Immature natural killer cell (primary cell): ENCODE data around the gene SPHK1. TPM values are rescaled to one million over a fixed set of nuclear protein-coding genes. Genes with fewer than 3 reads are reported as not detected.

ENCODE experiments used
- DNase-seq, 3 donors: peaks; one replicate each; pipeline ENCODE4 v3.0.0; 2022; ENCODE audit warnings: mixed read lengths in 1 of 3
- H3K27ac Mint-ChIP-seq, 6 donors: one replicate each; pipeline ENCODE4 v1.8.0; 2020; ENCODE audit warnings: mixed read lengths in 6 of 6, mild to moderate bottlenecking in 5 of 6, inconsistent platforms in 4 of 6, moderate library complexity in 3 of 6
- H3K27me3 Mint-ChIP-seq, 3 donors: one replicate each; pipeline ENCODE4 v1.8.0; 2020 to 2021; ENCODE audit warnings: low read depth in 3 of 3, mild to moderate bottlenecking in 3 of 3, mixed read lengths in 3 of 3, moderate library complexity in 3 of 3, inconsistent platforms in 1 of 3
- H3K36me3 Mint-ChIP-seq, 3 donors: one replicate each; pipeline ENCODE4 v1.8.0; 2020; ENCODE audit warnings: mixed read lengths in 3 of 3, inconsistent platforms in 2 of 3, mild to moderate bottlenecking in 2 of 3
- H3K4me1 Mint-ChIP-seq, 2 donors: one replicate each; pipeline ENCODE4 v1.8.0; 2020; ENCODE audit warnings: inconsistent platforms in 2 of 2, mild to moderate bottlenecking in 2 of 2, mixed read lengths in 2 of 2, moderate library complexity in 1 of 2
- H3K4me3 Mint-ChIP-seq, 5 donors: one replicate each; pipeline ENCODE4 v1.8.0; 2020; ENCODE audit warnings: mild to moderate bottlenecking in 5 of 5, mixed read lengths in 5 of 5, inconsistent platforms in 3 of 5, moderate library complexity in 3 of 5
- H3K9me3 Mint-ChIP-seq, 6 donors: one replicate each; pipeline ENCODE4 v1.8.0; 2020; ENCODE audit warnings: mild to moderate bottlenecking in 6 of 6, mixed read lengths in 6 of 6, inconsistent platforms in 4 of 6, moderate library complexity in 3 of 6
- polyA plus RNA-seq, 3 donors: library from polyadenylated mRNA; unstranded; fragments of 300-500 nt; fragmentation: Illumina TruSeq; gene quantifications; one replicate each; pipeline ENCODE4 v1.2.3, GENCODE V29; 2021

Gene SPHK1
- polyA plus RNA-seq, 3 donors from 2014 or later = 3.3 to 7.6 (median 6.5) TPM

- no peaks in the 10 kb centered on the region for H3K9me3 Mint-ChIP-seq
- peaks cover 0 to 5% (median 2%) of the 10 kb centered on the region in 3 donors for H3K27me3 Mint-ChIP-seq
- no peak overlapping the region for H3K27ac Mint-ChIP-seq
- no peak for DNase-seq
- H3K4me3 Mint-ChIP-seq = no peak overlapping the region
- no peaks in the 10 kb centered on the region for H3K36me3 Mint-ChIP-seq
- H3K4me1 Mint-ChIP-seq = peaks cover 14 to 21% of the 10 kb centered on the region in 2 donors
Measured at GRCh38 chr17:76411247-76411646, 26.8 kb downstream of the SPHK1 start.

DNA sequence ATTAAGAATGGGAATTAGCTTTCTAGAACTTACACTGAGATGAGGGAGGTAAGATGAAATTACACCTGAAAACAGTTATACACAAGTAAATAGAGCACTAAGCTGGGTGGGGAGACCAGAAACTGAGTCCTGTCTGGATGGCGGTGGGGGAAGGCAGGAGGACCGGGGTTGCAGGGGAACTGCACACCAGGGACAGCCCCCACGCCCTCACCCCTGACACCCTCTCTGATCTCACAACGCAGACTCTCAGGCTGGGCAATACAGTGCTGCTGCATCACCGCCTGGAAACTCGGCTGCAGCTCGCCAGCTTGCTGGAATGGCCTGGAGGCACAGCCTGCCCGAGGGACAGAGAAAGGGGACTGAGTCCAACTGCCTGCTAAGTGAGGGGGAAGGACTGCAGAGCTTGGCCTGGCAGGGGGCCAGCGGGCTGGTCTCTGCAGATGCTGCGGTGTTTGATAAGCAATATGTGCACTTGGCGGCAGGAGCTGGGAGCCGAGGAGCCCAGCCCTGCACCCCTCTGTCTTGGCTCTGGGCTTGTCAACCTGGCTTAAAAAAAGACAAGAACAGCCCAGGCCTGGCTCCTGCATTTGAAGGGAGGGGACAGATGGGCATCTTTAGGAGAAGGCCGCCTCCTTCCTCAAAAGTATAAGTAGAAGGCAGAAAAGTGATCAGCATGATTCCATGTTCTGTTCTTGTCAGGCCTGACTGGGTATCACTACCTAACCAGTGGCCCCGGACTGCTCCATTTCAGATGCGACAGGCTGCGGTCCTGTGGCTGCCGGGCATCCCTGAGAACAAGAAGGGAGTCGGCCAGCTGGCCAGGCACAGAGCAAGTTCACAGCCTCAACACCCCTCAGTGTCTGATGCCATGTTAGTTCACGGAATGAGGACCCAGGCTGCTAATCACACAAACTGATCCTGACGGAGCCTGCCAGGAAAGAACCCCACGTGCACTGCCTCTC lies 30.2 kb downstream of the SPHK1 start:
- H3K4me1 Mint-ChIP-seq = peaks cover 15 to 20% of the 10 kb centered on the region in 2 donors
- peaks cover 0 to 7% (median 4%) of the 10 kb centered on the region in 3 donors for H3K36me3 Mint-ChIP-seq
- no peaks in the 10 kb centered on the region for H3K27me3 Mint-ChIP-seq
- no peak overlapping the region for H3K4me3 Mint-ChIP-seq
- DNase-seq = no peak
- H3K27ac Mint-ChIP-seq = no peak overlapping the region
- no peaks in the 10 kb centered on the region for H3K9me3 Mint-ChIP-seq

DNA sequence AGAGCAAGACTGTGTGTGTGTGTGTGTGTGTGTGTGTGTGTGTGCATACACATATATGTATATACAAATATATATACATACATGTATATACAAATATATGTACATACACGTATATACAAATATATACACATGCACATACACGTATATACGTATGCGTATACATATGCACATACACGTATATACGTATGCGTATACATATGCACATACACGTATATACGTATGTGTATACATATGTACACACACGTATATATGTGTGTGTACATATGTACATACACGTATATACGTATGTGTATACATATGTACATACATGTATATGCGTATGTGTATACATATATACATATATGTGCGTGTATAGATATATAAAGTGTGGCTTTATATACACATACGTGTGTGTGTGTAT lies 31.4 kb downstream of the SPHK1 start:
- Mint-ChIP-seq H3K27me3 (peaks cover 0 to under 1% (median 0%) of the 10 kb centered on the region in 3 donors), H3K36me3 (peaks cover 0 to 7% (median 4%) of the 10 kb centered on the region in 3 donors), H3K9me3 (no peaks in the 10 kb centered on the region), H3K4me1 (peaks cover 26 to 31% of the 10 kb centered on the region in 2 donors), H3K27ac (no peak overlapping the region), H3K4me3 (no peak overlapping the region)
- DNase-seq = no peak

GRCh38 chr17:76416457-76416856 lies 32.0 kb downstream of the SPHK1 start:
- Mint-ChIP-seq H3K4me1 (peaks cover 27 to 34% of the 10 kb centered on the region in 2 donors), H3K4me3 (no peak overlapping the region), H3K27ac (peak overlapping the region in 1 of 6 donors; percentile 9), H3K27me3 (peaks cover 0 to 3% (median 0%) of the 10 kb centered on the region in 3 donors), H3K9me3 (no peaks in the 10 kb centered on the region), H3K36me3 (peaks cover 0 to 7% (median 4%) of the 10 kb centered on the region in 3 donors)
- no peak for DNase-seq

DNA sequence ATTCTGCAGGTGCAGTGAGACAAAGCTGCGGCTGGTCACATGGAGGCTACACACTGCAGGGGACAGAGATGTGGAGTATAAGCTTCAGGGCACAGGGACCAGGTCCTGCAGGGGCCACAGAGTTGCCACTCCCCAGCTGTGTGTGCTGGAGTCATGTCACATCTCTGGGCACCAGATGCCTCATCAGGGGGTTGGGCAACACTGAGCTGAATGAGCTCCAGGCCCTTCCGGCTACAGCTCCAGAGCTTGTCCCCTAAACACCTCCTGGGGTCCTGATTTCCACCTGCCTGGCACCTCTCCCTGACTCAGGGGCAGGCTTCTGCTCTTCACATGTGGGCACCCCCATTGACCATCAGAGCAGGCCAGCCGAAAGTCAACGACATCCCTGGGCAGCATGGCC lies 32.5 kb downstream of the SPHK1 start:
- no peak for DNase-seq
- peaks cover 29 to 38% of the 10 kb centered on the region in 2 donors for H3K4me1 Mint-ChIP-seq
- H3K27ac Mint-ChIP-seq = no peak overlapping the region
- H3K27me3 Mint-ChIP-seq = peaks cover 0 to 3% (median 0%) of the 10 kb centered on the region in 3 donors
- peaks cover 0 to 7% (median 4%) of the 10 kb centered on the region in 3 donors for H3K36me3 Mint-ChIP-seq
- H3K4me3 Mint-ChIP-seq = no peak overlapping the region
- H3K9me3 Mint-ChIP-seq = no peaks in the 10 kb centered on the region

- Mint-ChIP-seq H3K27ac (peak overlapping the region in 2 of 6 donors; percentile 30 to 59), H3K4me3 (no peak overlapping the region)
- DNase-seq = no peak
Measured at GRCh38 chr17:76417499-76418143, 33.2 kb downstream of the SPHK1 start.

DNA sequence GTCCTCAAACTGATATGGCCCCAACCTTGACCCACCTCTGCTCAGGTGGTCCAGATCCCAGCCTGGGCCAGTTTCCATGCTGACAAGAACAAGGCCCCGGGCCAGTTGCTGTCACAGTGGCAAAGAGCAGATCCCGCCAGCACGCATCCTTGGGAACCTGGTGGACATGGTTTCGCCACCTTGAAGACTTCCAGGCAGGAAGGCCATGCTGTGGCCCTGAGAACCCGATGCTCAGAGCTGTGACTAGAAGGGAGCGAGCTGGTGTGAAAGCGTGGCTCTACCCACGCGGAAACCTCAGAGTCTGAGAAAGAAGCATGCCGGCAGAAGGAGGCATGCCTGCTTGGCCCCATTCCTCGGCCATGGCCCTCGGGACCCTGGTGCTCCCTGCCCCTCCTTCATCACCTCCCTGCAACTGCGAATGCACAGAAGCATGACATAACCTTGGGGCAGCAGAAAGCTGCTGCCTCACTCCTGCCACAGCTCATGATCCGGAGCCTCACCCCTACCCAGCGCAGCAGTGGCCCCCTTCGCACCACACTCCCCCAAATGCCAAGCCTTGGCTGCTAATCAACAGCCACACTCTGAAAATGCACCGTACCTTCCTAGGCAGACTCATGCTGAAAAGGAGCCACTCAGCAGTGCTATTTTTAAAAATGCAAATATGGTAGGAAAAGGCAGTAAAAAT lies 35.3 kb downstream of the SPHK1 start:
- H3K27ac Mint-ChIP-seq = peak overlapping the region in 2 of 6 donors; percentile 24 to 29

More at GRCh38 chr17:76417499-76418143, 33.2 kb downstream of the SPHK1 start:
- peaks cover 0 to 7% (median 4%) of the 10 kb centered on the region in 3 donors for H3K36me3 Mint-ChIP-seq
- peaks cover 29 to 44% of the 10 kb centered on the region in 2 donors for H3K4me1 Mint-ChIP-seq
- no peaks in the 10 kb centered on the region for H3K9me3 Mint-ChIP-seq
- H3K27me3 Mint-ChIP-seq = peaks cover 0 to 3% (median under 1%) of the 10 kb centered on the region in 3 donors

GRCh38 chr17:76420356-76421043 lies 36.1 kb downstream of the SPHK1 start:
- Mint-ChIP-seq H3K27me3 (peaks cover 2 to 4% (median 3%) of the 10 kb centered on the region in 3 donors), H3K27ac (peak overlapping the region in 3 of 6 donors; percentile 29 to 67 (median 52)), H3K4me3 (no peak overlapping the region), H3K36me3 (peaks cover 0 to 7% (median 7%) of the 10 kb centered on the region in 3 donors), H3K4me1 (peaks cover 28 to 49% of the 10 kb centered on the region in 2 donors), H3K9me3 (no peaks in the 10 kb centered on the region)
- DNase-seq = no peak

More for the DNA sequence above, 35.3 kb downstream of the SPHK1 start:
- Mint-ChIP-seq H3K4me1 (peaks cover 28 to 49% of the 10 kb centered on the region in 2 donors), H3K9me3 (no peaks in the 10 kb centered on the region), H3K36me3 (peaks cover 0 to 7% (median 7%) of the 10 kb centered on the region in 3 donors), H3K27me3 (peaks cover 0 to 4% (median 3%) of the 10 kb centered on the region in 3 donors), H3K4me3 (no peak overlapping the region)
- no peak for DNase-seq

GRCh38 chr17:76421044-76421407 lies 36.6 kb downstream of the SPHK1 start:
- Mint-ChIP-seq H3K4me1 (peaks cover 28 to 49% of the 10 kb centered on the region in 2 donors), H3K36me3 (peaks cover 0 to 7% (median 7%) of the 10 kb centered on the region in 3 donors), H3K4me3 (no peak overlapping the region), H3K27me3 (peaks cover 2 to 4% (median 3%) of the 10 kb centered on the region in 3 donors), H3K9me3 (no peaks in the 10 kb centered on the region), H3K27ac (no peak overlapping the region)
- no peak for DNase-seq

DNA sequence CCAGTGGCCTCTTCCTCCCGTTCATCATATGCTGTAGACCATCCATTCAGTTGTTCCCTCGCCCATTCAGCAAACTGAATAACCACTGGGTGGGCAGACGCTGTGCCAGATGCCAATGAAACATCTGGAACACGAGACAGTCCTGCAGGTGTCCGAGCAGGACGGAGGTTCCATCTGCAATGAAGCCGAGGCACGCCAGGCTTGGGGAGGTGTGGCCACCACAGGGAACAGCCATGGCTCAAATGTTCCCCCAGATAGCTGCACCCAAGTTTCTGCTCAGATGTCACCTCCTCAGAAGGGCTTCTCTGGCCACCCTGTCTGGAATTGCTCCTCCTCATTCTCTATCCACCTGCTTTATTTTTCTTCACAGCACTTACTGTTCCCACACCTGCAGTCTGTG lies 38.0 kb downstream of the SPHK1 start:
- peaks cover 25 to 44% of the 10 kb centered on the region in 2 donors for H3K4me1 Mint-ChIP-seq
- peaks cover 2 to 4% (median 3%) of the 10 kb centered on the region in 3 donors for H3K27me3 Mint-ChIP-seq
- peaks cover 0 to 7% (median 3%) of the 10 kb centered on the region in 3 donors for H3K36me3 Mint-ChIP-seq
- DNase-seq = no peak
- no peak overlapping the region for H3K27ac Mint-ChIP-seq
- H3K4me3 Mint-ChIP-seq = no peak overlapping the region
- H3K9me3 Mint-ChIP-seq = no peaks in the 10 kb centered on the region

DNA sequence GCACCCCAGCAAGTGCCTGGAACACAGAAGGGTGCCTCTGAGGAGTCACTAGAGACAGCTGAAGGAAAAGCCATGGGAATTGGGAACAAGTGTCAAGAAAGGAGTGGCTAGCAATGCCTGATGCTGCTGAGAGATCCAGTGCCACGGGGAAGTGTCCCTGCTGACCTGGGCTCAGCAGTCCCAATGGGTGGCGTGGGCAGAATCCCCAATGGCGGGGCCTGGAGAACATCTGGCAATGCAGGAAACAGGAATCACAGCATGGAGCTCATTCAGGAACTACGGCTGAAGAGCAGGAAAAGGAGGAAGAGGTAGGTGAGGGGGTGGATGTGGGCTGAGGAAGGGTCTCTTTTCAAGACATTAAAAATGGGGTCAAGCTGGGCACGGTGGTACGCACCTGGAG lies 38.5 kb downstream of the SPHK1 start:
- H3K4me3 Mint-ChIP-seq = no peak overlapping the region
- H3K4me1 Mint-ChIP-seq = peaks cover 21 to 39% of the 10 kb centered on the region in 2 donors
- H3K27ac Mint-ChIP-seq = peak overlapping the region in 2 of 6 donors; percentile 24 to 56
- H3K9me3 Mint-ChIP-seq = no peaks in the 10 kb centered on the region
- DNase-seq = no peak
- H3K27me3 Mint-ChIP-seq = peaks cover 2 to 4% (median 3%) of the 10 kb centered on the region in 3 donors
- peaks cover 0 to 3% (median 0%) of the 10 kb centered on the region in 3 donors for H3K36me3 Mint-ChIP-seq

DNA sequence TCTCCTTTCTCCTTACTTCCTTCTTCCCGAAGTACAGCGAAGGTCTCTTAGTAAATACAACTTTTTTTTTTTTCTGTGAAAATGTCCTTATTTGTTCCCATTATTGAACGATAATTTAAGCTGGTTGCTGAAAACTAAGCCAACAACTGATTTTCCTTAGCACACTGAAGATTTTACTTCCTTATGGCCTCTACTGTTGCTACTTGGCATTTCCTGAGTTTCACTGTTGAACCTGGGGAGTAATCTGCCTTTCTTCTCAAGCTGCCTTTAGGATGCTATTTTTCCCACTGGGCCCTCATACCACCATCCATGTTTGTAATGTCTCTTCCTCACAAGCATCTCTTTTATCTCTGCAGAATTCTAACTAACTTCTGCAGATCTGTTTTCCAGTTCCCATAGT lies 42.4 kb downstream of the SPHK1 start:
- H3K4me3 Mint-ChIP-seq = no peak overlapping the region
- H3K36me3 Mint-ChIP-seq = peaks cover 0 to 3% (median 0%) of the 10 kb centered on the region in 3 donors
- no peaks in the 10 kb centered on the region for H3K9me3 Mint-ChIP-seq
- peaks cover 1 to 4% (median 2%) of the 10 kb centered on the region in 3 donors for H3K27me3 Mint-ChIP-seq
- H3K27ac Mint-ChIP-seq = no peak overlapping the region
- H3K4me1 Mint-ChIP-seq = peaks cover 4 to 24% of the 10 kb centered on the region in 2 donors
- DNase-seq = no peak
